ENCODE measurements around the gene PTRH1.

PTRH1 gene

GRCh38 chr9:127693143-127693542 is 22.3 kb downstream of the PTRH1 start:
- DNase-seq, result no peak

GRCh38 chr9:127692071-127692470 is 23.4 kb downstream of the PTRH1 start:
- DNase-seq, result no peak

- no peak for DNase-seq
Observed at GRCh38 chr9:127690735-127691134, 24.7 kb downstream of the PTRH1 start.

GRCh38 chr9:127689329-127690000 is 26.0 kb downstream of the PTRH1 start:
- no peak for DNase-seq

- no peak for DNase-seq
Observed at GRCh38 chr9:127686461-127687393, 28.7 kb downstream of the PTRH1 start.

GRCh38 chr9:127684576-127684975 is 30.9 kb downstream of the PTRH1 start:
- DNase-seq, result no peak

GRCh38 chr9:127683723-127684122 is 31.7 kb downstream of the PTRH1 start:
- no peak for DNase-seq

- DNase-seq, result no peak
Observed at GRCh38 chr9:127682351-127683136, 32.9 kb downstream of the PTRH1 start.

GRCh38 chr9:127680846-127681245 is 34.6 kb downstream of the PTRH1 start:
- DNase-seq, result no peak

- no peak for DNase-seq
Observed at GRCh38 chr9:127680226-127680625, 35.2 kb downstream of the PTRH1 start.

GRCh38 chr9:127679506-127679905 is 36.0 kb downstream of the PTRH1 start:
- no peak for DNase-seq

GRCh38 chr9:127676638-127677037 is 38.8 kb downstream of the PTRH1 start:
- no peak for DNase-seq

- DNase-seq, result no peak
Observed at GRCh38 chr9:127673234-127673633, 42.2 kb downstream of the PTRH1 start.

GRCh38 chr9:127667906-127668305 is 47.6 kb downstream of the PTRH1 start:
- no peak for DNase-seq

- no peak for DNase-seq
Observed at GRCh38 chr9:127667127-127667844, 48.2 kb downstream of the PTRH1 start.

GRCh38 chr9:127664678-127665507 is 50.6 kb downstream of the PTRH1 start:
- DNase-seq, result no peak

- no peak for DNase-seq
Observed at GRCh38 chr9:127664324-127664677, 51.2 kb downstream of the PTRH1 start.

All from SIG-M5 (cell line).